Stimulated activated CD4-positive, alpha-beta T cell treated with anti-CD3 and anti-CD28 coated beads, Interleukin-2, amount 100 ng/mL, for 48 hours (primary cell): ENCODE data around the gene HDAC4.
A peak's percentile ranks its signal among the peaks of the same experiment; 100 is the strongest.
"Not testable (repeated sequence)": the region's sequence is repeated elsewhere in the genome, so short reads cannot be mapped to it uniquely, and the experiment has no call there.

Source experiments
- DNase-seq, 2 donors: peaks; one replicate each; pipeline ENCODE4 v3.0.0-alpha.2; 2020

HDAC4 gene

GRCh38 chr2:239051891-239052445, 348.9 kb downstream of the HDAC4 start:
- DNase-seq: no peak

DNA sequence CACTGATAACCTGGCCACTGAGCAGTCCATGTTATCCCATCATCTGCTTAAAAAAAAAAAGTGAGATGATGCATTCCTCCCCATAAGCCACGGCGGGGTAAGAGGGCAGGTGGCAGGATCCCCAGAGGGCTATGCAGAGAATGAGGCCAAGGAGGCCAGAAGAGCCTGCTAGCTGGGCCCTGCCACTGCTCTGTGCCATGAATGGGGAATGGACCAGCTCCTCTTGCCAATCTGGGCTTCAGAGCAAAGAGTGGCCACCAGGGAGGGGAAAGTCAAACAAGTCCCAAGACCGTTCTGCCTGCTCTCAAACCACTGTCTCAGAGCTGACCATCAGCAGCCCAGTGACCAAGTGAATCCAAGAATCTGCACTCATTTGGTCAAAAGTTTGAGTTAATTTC, 350.6 kb downstream of the HDAC4 start:
- no peak for DNase-seq

- DNase-seq: no peak
Measured at GRCh38 chr2:239049421-239050251, 351.2 kb downstream of the HDAC4 start.

DNA sequence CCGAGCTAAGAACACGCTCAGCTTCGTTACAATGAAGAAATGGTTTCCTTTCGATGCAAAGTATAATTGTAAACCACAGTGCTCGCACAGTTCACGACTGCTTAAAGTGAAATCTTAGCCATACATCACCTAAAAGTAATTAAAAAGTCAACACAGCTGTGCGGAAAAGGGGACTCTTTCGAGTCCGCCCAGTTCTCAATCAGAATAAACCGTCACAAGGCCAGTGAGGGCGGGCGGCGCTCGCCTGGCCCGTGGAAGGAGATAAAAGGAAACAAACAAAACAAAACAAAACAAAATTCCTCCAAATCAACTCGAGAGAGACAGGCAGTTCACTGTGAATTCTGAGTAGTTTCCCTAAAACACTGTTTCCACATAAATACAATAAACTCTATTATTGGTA, 352.1 kb downstream of the HDAC4 start:
- no peak for DNase-seq

DNA sequence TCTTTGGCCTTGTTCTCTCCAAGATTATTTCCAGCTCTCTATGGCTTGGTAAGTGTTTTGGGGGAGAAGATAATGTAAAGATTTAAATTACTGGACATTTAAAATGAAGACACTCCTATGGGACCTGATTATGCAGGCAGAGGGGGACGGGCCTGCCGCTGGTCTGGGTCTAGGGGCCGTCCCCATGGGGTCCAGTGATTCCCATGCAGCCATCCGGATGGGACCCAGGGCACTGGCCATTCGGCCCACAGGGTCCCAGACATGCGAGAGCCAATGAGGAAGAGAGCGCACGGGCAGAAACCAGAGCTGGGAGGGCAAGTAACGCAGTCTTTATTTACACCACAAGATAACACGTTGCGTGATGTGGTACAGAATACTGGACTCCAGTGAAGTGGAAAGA, 353.0 kb downstream of the HDAC4 start:
- DNase-seq: no peak

GRCh38 chr2:239047420-239047819, 353.4 kb downstream of the HDAC4 start:
- DNase-seq: no peak

GRCh38 chr2:239046822-239047221, 354.0 kb downstream of the HDAC4 start:
- DNase-seq: no peak

- no peak for DNase-seq
Measured at GRCh38 chr2:239044336-239044735, 356.5 kb downstream of the HDAC4 start.

DNA sequence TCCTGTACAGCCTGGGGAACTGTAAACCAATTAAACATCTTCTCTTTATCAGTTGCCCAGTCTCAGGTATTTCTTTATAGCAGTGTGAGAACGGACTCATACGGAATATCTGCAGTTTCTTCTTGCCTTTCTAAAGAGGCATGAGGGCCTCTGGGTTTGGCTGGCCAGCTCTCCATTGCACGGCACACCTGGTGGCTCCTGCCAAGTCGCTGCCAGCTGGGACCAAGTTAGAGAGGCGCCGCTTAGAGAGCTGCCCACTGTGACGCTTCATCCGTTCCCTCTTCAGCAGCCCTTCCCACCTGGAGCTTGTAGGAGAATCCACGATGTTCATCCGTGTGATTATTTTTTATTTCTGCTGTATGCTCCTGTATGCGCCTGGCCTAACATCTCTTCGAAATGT, 357.5 kb downstream of the HDAC4 start:
- no peak for DNase-seq

GRCh38 chr2:239042551-239043320, 358.1 kb downstream of the HDAC4 start:
- DNase-seq: no peak

DNA sequence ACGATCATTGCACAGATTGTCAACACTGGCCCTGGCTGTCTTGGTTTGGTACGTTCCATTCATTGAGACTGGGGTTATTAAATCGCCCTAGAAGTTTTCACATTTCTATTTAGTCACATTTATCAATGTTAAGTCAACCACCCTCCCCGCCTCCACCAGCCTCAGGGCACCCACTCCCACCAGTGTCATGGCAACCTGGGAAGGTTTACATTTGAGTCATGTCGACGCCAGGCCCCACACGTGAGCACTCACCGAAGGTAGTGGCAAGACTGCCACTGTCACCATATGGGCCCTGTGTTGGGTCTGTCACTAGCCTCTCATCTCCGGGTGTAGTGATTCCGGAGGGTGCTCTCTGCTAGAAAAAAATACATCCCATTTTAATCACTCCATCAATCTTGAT, 358.8 kb downstream of the HDAC4 start:
- no peak for DNase-seq

DNA sequence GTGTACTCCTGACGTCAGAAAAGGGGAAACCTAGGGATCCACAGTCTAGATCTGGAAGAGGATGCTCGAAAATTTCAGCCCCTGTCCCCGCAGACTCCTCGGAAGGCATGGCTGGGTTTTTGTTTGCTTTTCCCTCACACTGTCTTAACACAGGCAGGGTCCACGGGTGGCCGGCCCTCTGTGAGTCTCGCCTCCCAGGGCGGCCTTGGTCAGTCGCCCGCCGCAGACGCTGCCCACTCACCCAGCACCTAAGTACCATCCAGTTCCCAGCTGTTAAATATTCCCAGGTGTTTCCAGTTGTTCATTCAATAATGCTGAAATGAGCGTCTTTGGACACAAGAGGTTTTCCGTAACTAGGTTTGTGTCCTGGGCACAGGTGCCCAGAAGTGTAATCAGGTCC, 359.8 kb downstream of the HDAC4 start:
- DNase-seq: no peak

DNA sequence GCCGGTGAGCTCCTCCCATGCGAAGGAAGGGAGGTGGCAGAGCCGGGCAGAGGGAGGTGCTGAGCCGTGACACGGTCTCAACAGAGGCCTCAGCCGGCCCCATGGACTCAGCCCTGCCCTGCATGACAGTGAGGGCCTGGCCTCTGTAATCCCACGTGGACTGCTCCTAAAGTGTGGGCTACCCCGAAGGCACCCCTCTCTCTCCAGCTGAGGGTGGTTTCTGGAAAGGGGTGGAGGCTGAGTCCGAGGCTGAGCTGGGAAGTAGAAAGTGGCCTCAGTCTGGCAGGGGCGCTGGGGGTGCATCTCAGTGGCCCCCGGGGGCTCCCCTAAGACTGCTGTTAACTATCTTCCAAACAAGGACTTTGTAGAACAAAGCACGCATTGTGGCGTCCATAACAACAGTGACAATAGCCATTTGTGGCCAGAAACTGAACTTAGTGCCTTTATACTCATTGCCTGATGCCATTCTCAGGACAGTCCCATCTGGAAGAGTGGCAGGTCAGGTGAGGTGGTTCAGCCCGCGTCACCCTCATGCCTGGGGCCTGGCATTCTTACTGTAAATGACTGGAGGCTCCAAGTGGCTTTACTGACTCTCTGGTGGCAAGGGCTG, 360.6 kb downstream of the HDAC4 start:
- no peak for DNase-seq

DNA sequence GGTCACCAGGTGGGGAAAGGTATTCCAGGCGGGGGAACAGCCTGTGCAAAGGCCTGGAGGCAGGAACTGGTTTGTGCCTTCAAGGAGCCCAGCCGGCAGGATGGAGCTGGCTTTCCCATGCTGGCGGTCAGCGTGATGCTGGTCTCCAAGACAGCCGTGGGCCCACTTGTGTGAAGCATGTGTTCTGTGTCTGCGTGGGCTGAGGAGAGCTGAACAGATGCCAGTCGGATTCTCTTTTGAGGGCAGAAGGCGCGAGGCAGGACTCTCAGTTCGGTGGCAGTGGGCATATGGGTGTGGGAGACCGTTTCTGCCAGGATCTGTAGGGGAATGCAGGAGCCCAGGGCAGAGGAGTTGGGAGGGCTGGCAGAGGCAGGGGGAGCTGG, 361.4 kb downstream of the HDAC4 start:
- no peak for DNase-seq

DNA sequence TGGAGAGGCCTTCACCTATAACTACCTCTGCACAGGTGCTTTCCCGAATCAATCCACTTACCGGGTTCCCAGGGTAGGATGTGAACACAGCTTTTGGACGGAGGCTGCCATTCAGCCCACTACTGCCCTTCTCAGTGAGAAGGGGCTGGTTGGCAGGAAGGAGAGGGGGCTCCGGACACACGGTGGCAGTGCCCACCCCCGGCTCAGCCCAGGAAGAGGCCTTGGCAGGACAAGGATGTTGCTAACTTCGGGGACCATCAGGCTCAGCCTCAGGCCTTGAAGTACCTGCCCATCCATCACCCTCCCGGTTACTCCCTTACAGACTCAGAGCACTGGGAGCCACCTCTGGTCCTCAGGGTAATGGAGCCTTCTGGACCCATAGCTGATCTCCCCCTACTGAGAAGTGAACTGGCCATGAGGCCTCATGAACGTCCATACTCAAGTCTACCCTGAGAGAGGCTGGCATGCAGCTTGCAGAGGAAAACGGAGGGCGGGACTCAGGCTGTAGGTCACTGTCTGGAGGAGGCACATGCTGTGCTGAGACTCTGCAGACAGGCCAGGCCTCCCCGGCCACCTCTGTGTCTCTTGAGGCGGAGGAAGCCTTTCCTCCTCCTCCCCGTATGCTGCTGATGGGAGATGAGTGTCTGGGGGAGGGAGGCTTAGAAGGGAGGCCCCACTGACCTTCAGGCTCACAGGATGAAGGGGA, 361.9 kb downstream of the HDAC4 start:
- no peak for DNase-seq

DNA sequence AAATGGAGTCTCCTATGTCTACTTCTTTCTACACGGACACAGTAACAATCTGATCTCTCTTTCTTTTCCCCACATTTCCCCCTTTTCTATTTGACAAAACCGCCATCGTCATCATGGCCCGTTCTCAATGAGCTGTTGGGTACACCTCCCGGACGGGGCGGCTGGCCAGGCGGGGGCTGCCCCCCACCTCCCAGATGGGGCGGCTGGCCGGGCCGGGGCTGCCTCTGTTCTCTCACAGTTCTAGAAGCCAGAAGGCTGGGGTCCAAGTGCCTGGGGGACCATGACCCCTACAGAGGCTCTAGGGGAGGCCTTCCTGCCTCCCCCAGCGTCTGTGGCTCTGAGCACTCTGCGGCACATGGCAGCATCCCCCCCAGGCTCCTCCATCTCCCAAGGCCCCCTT, 362.5 kb downstream of the HDAC4 start:
- not testable (repeated sequence) for DNase-seq

- no peak for DNase-seq
Measured at GRCh38 chr2:239037559-239037910, 363.3 kb downstream of the HDAC4 start.

DNA sequence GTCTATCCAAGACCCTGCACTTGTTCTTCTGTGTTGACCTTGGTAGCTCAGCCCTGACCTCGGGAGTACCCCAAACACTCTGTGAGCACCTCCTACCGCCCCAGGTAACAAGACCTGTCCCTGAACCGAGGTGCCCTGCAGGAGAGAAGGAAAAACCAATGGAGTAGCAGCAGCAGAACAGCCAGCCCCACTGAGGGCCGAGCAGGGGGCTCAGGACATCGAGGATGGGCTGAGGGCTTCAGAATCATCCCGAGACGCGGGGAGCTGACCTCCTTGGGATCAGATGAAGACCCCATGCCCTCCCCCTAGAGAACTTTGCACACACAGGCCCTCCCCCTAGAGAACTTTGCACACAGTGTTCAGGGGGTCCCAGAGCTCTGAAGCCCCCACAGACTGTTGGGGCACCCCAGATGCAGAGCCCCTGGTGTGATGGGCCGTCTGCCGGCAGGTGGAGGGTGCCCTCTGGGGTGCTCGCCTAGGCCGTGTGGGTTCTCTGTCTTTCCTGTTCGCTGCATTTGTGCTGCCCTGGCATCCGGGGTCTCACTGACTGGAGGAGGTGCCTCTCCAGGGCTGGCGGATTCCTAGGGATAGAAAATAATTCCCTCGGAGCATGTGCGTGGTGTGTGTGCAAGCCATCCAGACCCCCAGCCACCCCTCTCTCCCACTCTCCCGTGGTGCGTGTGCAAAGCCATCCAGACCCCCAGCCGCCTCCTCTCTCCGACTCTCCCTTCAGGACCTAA, 363.8 kb downstream of the HDAC4 start:
- no peak for DNase-seq

DNA sequence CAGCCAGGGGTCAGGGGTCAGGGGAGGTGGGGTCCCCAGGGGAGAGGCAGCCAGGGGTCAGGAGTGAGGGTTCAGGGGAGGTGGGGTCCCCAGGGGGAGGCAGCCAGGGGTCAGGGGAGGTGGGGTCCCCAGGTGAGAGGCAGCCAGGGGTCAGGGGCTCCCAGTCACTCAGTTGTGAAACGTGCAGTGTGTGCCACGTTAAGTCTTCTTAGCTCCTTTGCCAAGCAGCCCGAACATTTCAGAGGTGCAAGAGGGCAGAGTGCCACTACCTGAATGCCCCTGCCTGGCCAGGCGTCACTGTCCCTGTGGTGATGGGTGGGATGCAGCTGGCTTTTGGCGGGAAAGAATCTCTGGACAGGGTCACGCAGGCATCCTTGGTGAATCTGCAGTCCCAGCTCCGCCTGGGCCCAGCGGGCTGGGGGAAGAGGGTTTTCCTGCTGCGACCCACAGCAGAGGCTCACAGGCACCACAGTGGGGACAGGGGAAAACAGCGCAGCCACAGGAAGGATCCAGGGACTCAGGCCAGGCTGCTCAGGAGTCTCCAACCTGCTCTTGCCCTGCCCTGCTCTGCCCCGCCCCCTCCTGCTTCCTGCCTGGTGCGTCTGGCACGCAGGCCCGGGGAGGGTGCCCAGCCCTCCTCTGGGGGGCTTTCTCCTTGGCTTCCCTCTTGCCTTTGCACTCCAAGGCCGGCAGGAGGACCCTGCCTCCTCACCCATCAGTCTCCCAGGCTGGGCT, 364.7 kb downstream of the HDAC4 start:
- DNase-seq: no peak

- peak; percentile 70 to 72 for DNase-seq
Measured at GRCh38 chr2:239035361-239035814, 365.4 kb downstream of the HDAC4 start.

DNA sequence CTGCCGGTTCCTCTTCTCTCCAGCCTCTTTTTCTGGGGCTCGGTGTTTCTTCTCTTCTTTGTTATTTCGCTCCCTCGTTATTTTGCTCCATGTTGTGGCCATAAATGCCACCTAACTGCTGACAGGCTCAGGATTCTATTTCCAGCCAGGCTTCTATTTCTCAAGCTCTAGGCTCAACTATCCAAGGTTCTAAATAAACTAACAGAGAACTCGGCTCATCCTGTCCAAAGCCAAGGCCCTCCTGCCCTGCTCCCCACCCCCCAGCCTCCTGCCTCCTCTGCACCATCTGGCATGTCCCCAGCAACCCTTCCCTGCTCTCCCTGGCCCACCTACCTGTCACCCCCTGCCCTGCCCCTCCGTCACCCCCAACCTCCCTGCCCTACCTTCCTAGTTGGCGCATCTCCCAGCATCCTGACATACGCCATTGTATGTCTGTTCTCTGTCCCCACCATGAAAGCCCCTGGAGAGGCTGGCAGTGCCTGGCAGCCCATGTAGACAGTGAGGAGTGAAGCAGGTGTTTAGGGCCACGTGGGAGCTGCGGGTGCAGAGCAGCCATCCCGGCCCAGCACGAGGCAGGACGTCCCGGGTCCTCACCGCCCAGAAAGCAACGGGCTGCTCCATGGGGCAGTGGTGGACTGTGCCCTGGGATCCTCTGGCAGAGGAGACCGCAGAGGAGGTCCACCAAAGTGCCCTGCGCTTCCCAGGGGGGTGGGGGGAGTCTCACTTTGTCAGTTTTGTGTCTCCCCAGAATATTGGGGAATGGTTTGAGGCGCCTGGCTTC, 366.1 kb downstream of the HDAC4 start:
- no peak for DNase-seq
